ENCODE results near the gene SRF. TPM values are rescaled to one million over a fixed set of nuclear protein-coding genes. Genes with fewer than 3 reads are reported as not detected.

SRF gene
- total RNA-seq, 4 donors from 2014 or later: 18.2 to 109 (median 36.9) TPM

DNA sequence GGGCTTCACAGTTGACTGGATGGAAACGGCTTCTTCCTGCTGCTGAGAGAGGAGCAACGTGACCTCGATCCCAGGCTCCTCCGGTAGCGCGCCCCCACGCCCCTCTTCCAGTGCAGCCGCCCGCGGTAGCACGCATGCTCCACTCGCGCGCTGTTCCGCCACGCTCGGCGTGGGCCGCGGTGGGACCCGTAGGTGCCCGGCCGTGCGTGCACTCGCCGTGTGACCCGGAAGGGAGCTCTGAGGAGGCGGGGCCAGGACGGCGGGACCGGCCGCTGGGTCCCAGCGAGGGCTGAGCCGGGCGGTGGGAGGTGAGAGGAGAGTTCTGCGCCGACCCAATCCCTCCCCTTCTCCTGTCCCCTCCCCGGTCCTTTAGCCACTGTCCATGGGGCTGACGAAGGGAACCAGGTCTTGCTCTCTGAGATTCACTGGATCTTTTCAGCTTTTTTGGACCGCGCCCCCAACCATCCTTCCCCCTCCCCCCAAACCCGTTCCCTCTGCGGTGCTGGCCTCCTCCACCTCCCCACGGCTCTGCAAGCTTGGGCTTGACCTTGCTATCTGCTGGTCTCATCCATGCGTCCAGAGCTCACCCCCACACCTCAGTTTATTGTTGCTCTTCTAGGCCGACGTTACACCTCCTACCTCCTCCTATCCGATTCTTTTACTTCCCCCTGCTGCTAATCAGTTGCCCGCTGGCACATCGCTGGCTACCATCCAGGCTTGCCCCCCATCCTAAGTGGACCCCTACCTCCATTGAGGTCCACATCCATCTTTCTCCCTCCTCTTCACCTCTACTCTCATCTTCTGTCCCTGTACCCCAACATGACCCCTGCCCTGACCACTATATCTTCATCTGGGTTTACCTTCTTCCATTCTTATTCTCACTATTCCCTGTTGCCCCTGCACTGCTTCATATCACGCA, 11.1 kb downstream of the SRF start, which contains the start of gene CUL9:
TSS of gene CUL9 (plus strand) at position 255 of the 919 bp plus-strand sequence. CDS start 2,115 bp downstream, outside the sequence.
- Histone ChIP-seq H3K27me3 (no peaks in the 10 kb centered on the region), H3K27ac (peak within 1 kb of the TSS; percentile 64 to 77), H3K4me3 (peak within 1 kb of the TSS; percentile 59 to 75), H3K36me3 (no peaks in the 10 kb centered on the region), H3K9me3 (no peaks in the 10 kb centered on the region), H3K4me1 (no peaks in the 10 kb centered on the region)
- intact Hi-C loops (cut with DNase I; ENCODE audit: low total_unique reads): no loop called here
- peak; percentile 76 to 84 for DNase-seq
- TF ChIP-seq, protein P1, sequence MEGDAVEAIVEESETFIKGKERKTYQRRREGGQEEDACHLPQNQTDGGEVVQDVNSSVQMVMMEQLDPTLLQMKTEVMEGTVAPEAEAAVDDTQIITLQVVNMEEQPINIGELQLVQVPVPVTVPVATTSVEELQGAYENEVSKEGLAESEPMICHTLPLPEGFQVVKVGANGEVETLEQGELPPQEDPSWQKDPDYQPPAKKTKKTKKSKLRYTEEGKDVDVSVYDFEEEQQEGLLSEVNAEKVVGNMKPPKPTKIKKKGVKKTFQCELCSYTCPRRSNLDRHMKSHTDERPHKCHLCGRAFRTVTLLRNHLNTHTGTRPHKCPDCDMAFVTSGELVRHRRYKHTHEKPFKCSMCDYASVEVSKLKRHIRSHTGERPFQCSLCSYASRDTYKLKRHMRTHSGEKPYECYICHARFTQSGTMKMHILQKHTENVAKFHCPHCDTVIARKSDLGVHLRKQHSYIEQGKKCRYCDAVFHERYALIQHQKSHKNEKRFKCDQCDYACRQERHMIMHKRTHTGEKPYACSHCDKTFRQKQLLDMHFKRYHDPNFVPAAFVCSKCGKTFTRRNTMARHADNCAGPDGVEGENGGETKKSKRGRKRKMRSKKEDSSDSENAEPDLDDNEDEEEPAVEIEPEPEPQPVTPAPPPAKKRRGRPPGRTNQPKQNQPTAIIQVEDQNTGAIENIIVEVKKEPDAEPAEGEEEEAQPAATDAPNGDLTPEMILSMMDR (IDR thresholded peaks at IDR 0.05): peak in 2 of 4 experiments; percentile 10 to 36
- TF ChIP-seq POLR2A (IDR thresholded peaks at IDR 0.05): peak in 1 of 2 donors; percentile 64

DNA sequence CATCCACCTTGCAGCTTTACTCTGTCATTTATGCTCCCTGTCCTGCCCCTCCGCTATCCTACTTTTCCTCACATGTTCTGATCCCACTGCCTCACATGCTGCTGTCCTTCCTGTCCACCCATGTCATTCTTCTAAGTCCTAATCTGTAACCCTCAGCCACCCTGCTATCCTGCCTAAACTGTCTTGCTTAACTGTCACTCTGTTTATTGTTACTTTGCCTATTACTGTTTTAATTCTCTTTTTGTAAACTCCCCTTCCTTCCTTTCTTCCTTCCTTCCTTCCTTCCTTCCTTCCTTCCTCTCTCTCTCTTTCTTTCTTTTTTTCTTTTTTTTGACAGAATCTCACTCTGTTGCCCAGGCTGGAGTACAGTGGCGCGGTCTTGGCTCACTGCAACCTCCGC, 12.4 kb downstream of the SRF start:
- TF ChIP-seq POLR2A (IDR thresholded peaks at IDR 0.05): no peak
- TF ChIP-seq, protein P1 (IDR thresholded peaks at IDR 0.05): no peak
- DNase-seq: no peak
- no peak overlapping the region for H3K4me3 ChIP-seq
- intact Hi-C loops (cut with DNase I; ENCODE audit: low total_unique reads): no loop called here
- H3K27ac ChIP-seq: no peak overlapping the region
- H3K4me1 ChIP-seq: no peaks in the 10 kb centered on the region
- H3K36me3 ChIP-seq: no peaks in the 10 kb centered on the region
- H3K27me3 ChIP-seq: no peaks in the 10 kb centered on the region
- H3K9me3 ChIP-seq: no peaks in the 10 kb centered on the region

DNA sequence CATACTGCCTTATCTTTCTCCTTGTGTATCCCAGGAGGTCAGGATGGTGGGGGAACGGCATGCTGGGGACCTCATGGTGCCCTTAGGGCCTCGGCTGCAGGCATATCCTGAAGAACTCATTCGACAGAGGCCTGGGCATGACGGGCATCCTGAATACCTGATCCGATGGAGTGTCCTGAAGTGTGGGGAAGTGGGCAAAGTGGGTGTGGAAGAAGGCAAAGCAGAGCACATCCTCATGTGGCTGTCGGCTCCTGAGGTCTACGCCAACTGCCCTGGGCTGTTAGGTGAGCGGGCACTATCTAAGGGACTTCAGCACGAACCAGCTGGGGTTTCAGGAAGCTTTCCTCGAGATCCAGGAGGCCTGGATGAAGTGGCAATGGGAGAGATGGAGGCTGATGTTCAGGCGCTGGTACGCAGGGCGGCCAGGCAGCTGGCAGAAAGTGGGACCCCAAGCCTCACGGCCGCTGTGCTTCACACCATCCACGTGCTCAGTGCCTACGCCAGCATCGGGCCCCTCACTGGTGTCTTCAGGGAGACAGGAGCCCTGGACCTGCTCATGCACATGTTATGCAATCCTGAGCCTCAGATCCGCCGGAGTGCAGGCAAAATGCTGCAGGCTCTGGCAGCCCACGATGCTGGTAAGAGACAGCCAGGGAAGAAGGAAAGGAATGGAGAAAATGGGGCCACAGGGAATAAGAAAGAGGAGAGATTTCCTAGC, 13.4 kb downstream of the SRF start:
- Histone ChIP-seq H3K27ac (no peak overlapping the region), H3K4me3 (no peak overlapping the region), H3K27me3 (no peaks in the 10 kb centered on the region), H3K36me3 (no peaks in the 10 kb centered on the region), H3K4me1 (no peaks in the 10 kb centered on the region), H3K9me3 (no peaks in the 10 kb centered on the region)
- intact Hi-C loops (cut with DNase I; ENCODE audit: low total_unique reads): no loop called here
- DNase-seq: no peak
- no peak for TF ChIP-seq POLR2A (IDR thresholded peaks at IDR 0.05)
- TF ChIP-seq, protein P1 (IDR thresholded peaks at IDR 0.05): no peak

DNA sequence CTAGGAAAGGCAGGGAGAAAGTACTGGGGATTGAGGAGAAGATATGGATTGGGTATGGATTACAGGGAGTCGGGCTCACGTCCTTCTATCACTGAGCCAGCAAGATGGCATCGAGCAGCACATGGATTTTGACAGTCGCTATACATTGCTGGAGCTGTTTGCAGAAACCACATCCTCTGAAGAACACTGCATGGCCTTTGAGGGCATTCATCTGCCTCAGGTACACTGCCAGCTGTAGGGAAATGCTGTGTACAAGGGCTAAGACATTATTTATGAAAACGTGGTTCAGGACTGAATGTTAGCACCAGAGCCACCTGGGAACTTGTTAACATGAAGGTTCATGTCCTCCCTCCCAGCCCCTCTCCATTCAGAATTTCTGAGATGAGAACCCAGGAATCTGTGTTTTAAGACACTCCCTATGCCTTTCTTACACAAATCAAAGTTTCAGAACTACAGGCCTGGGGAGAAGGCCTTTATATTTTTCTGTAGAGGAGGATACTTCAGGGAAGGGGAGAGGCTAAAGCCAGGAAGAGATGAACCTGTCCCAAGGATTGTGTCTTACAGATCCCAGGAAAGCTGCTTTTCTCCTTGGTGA, 14.4 kb downstream of the SRF start:
- no peaks in the 10 kb centered on the region for H3K27me3 ChIP-seq
- no peaks in the 10 kb centered on the region for H3K36me3 ChIP-seq
- no peak for DNase-seq
- intact Hi-C loops (cut with DNase I; ENCODE audit: low total_unique reads): no loop called here
- no peak overlapping the region for H3K27ac ChIP-seq
- no peaks in the 10 kb centered on the region for H3K4me1 ChIP-seq
- no peak for TF ChIP-seq POLR2A (IDR thresholded peaks at IDR 0.05)
- TF ChIP-seq, protein P1 (IDR thresholded peaks at IDR 0.05): no peak
- no peaks in the 10 kb centered on the region for H3K9me3 ChIP-seq
- H3K4me3 ChIP-seq: no peak overlapping the region

Data from uterus (tissue), 4 donors.